BJ (cell line): ENCODE data around the gene LRP1B. TPM values are rescaled to one million over a fixed set of nuclear protein-coding genes. Genes with fewer than 3 reads are reported as not detected.

Experiments
- CTCF ChIA-PET: fragments of 350-600 bp; formaldehyde crosslinking; extraction: SDS; loops from one replicate; lab custom pipeline; 2021; ENCODE audit warnings: antibody characterized with exemption, inconsistent platforms; lab: Yijun Ruan, JAX
- POLR2A ChIA-PET: fragments of 300-600 bp; sonication (Branson Sonifier 250); formaldehyde crosslinking; extraction: SDS; loops from one replicate; lab custom pipeline; 2021; ENCODE audit warnings: antibody characterized with exemption; lab: Charles Lee
- DNase-seq: peaks from one replicate; pipeline ENCODE4 v3.0.0-alpha.2; 2011; ENCODE audit warnings: low read depth
- H3K27me3 ChIP-seq: 2 replicates; pipeline ENCODE4 v1.6.0; 2011; ENCODE audit warnings: low read length; ENCODE audit not compliant: control insufficient read depth, insufficient read depth
- H3K36me3 ChIP-seq: 2 replicates; pipeline ENCODE4 v1.5.1; 2011; ENCODE audit warnings: low read length; ENCODE audit not compliant: control insufficient read depth, insufficient read depth
- H3K4me3 ChIP-seq: 2 replicates; pipeline ENCODE4 v1.5.1; 2011; ENCODE audit warnings: low read depth, mild to moderate bottlenecking, control low read depth, low read length
- CTCF ChIP-seq: IDR thresholded peaks from 2 replicates; pipeline ENCODE4 v1.5.1; 2011; ENCODE audit warnings: low read depth, mild to moderate bottlenecking, control low read depth, inconsistent platforms, low read length, moderate library complexity; ENCODE audit not compliant: insufficient read depth
- polyA plus RNA-seq: library from polyadenylated mRNA; depleted of rRNA; stranded (reverse); fragments of >200 nt; gene quantifications from 2 replicates; pipeline ENCODE4 v1.2.3, GENCODE V29; 2011

Gene LRP1B
- polyA plus RNA-seq, 1 experiment = 0.04 TPM

GRCh38 chr2:141796449-141796848 is 334.4 kb downstream of the LRP1B start:
- no peak for TF ChIP-seq CTCF
- Histone ChIP-seq H3K27me3 (no peaks in the 10 kb centered on the region), H3K4me3 (no peak overlapping the region), H3K36me3 (no peaks in the 10 kb centered on the region)
- DNase-seq = no peak
- ChIA-PET CTCF (no interaction called here), POLR2A (no interaction called here)

GRCh38 chr2:141791521-141791920 is 339.3 kb downstream of the LRP1B start:
- H3K4me3 ChIP-seq = no peak overlapping the region
- no peak for TF ChIP-seq CTCF
- ChIA-PET CTCF (no interaction called here), POLR2A (no interaction called here)
- no peaks in the 10 kb centered on the region for H3K27me3 ChIP-seq
- no peak for DNase-seq
- no peaks in the 10 kb centered on the region for H3K36me3 ChIP-seq

GRCh38 chr2:141782574-141782973 is 348.2 kb downstream of the LRP1B start:
- no peaks in the 10 kb centered on the region for H3K36me3 ChIP-seq
- CTCF ChIA-PET = no interaction called here
- POLR2A ChIA-PET = no interaction called here
- no peaks in the 10 kb centered on the region for H3K27me3 ChIP-seq
- no peak for DNase-seq
- H3K4me3 ChIP-seq = no peak overlapping the region
- no peak for TF ChIP-seq CTCF

- no peak overlapping the region for H3K4me3 ChIP-seq
- TF ChIP-seq CTCF = no peak
- CTCF ChIA-PET = no interaction called here
Observed at GRCh38 chr2:141778315-141778835, 352.4 kb downstream of the LRP1B start.

GRCh38 chr2:141770530-141770929 is 360.3 kb downstream of the LRP1B start:
- TF ChIP-seq CTCF = no peak
- POLR2A ChIA-PET = no interaction called here
- Histone ChIP-seq H3K4me3 (no peak overlapping the region), H3K27me3 (no peaks in the 10 kb centered on the region), H3K36me3 (no peaks in the 10 kb centered on the region)
- CTCF ChIA-PET = no interaction called here
- no peak for DNase-seq

More at GRCh38 chr2:141778315-141778835, 352.4 kb downstream of the LRP1B start:
- H3K27me3 ChIP-seq = no peaks in the 10 kb centered on the region
- POLR2A ChIA-PET = no interaction called here
- DNase-seq = no peak
- H3K36me3 ChIP-seq = no peaks in the 10 kb centered on the region
